IMR-90 (cell line): ENCODE measurements around the gene RDH13.

Experiments
- CEBPB ChIP-seq: IDR thresholded peaks from 2 replicates; pipeline ENCODE4 v1.6.1; 2012; ENCODE audit warnings: low read depth, low read length, improper control_type of control experiment
- MAZ ChIP-seq: IDR thresholded peaks from 2 replicates; pipeline ENCODE4 v1.6.1; 2012; ENCODE audit warnings: low read depth, mild to moderate bottlenecking, low read length, improper control_type of control experiment, moderate library complexity, borderline replicate concordance
- MXI1 ChIP-seq: IDR thresholded peaks from 2 replicates; pipeline ENCODE4 v1.6.1; 2012; ENCODE audit warnings: low read depth, mild to moderate bottlenecking, low read length, moderate library complexity, borderline replicate concordance
- POLR2A ChIP-seq: IDR thresholded peaks from 2 replicates; pipeline ENCODE4 v1.6.1; 2012; ENCODE audit warnings: mild to moderate bottlenecking, low read depth, low read length
- RCOR1 ChIP-seq: IDR thresholded peaks from 2 replicates; pipeline ENCODE4 v1.6.1; 2012; ENCODE audit warnings: mild to moderate bottlenecking, low read length, improper control_type of control experiment; ENCODE audit not compliant: insufficient replicate concordance
- RFX5 ChIP-seq: IDR thresholded peaks from 2 replicates; pipeline ENCODE4 v1.8.0; 2012; ENCODE audit warnings: low read depth, mild to moderate bottlenecking, low read length, moderate library complexity
- SMC3 ChIP-seq: fragments of 150-350 bp; IDR thresholded peaks from 2 replicates; pipeline ENCODE4 v1.6.1; 2016; ENCODE audit warnings: low read depth, mild to moderate bottlenecking, antibody characterized with exemption, low read length, moderate library complexity
- TF ChIP-seq, protein P1 (sequence below): conservative IDR thresholded peaks from 2 replicates; pipeline ENCODE4 v1.5.1; 2012; ENCODE audit warnings: mild to moderate bottlenecking, low read depth, low read length, improper control_type of control experiment
- TF ChIP-seq, protein P2 (sequence below): fragments of 150-350 bp; IDR thresholded peaks from 2 replicates; pipeline ENCODE4 v1.6.1; 2017; ENCODE audit warnings: mild to moderate bottlenecking, antibody characterized with exemption, low read length, low read depth

- TF ChIP-seq, protein P1, sequence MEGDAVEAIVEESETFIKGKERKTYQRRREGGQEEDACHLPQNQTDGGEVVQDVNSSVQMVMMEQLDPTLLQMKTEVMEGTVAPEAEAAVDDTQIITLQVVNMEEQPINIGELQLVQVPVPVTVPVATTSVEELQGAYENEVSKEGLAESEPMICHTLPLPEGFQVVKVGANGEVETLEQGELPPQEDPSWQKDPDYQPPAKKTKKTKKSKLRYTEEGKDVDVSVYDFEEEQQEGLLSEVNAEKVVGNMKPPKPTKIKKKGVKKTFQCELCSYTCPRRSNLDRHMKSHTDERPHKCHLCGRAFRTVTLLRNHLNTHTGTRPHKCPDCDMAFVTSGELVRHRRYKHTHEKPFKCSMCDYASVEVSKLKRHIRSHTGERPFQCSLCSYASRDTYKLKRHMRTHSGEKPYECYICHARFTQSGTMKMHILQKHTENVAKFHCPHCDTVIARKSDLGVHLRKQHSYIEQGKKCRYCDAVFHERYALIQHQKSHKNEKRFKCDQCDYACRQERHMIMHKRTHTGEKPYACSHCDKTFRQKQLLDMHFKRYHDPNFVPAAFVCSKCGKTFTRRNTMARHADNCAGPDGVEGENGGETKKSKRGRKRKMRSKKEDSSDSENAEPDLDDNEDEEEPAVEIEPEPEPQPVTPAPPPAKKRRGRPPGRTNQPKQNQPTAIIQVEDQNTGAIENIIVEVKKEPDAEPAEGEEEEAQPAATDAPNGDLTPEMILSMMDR, result no peak
- TF ChIP-seq SMC3 (no peak), MAZ (no peak), POLR2A (no peak), MXI1 (no peak), RFX5 (no peak), RCOR1 (no peak), CEBPB (no peak)
- TF ChIP-seq, protein P2, sequence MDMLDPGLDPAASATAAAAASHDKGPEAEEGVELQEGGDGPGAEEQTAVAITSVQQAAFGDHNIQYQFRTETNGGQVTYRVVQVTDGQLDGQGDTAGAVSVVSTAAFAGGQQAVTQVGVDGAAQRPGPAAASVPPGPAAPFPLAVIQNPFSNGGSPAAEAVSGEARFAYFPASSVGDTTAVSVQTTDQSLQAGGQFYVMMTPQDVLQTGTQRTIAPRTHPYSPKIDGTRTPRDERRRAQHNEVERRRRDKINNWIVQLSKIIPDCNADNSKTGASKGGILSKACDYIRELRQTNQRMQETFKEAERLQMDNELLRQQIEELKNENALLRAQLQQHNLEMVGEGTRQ, result no peak
Observed at GRCh38 chr19:55046975-55047622, 15.8 kb downstream of the RDH13 start.
